HEK293T (cell line): ENCODE data around the gene GPR153.

Experiments used
- ARNT ChIP-seq: fragments of 450-650 bp; IDR thresholded peaks from 2 replicates; pipeline ENCODE4 v1.6.1; 2017; ENCODE audit warnings: mild to moderate bottlenecking
- FOXM1 ChIP-seq: fragments of 450-650 bp; IDR thresholded peaks from 2 replicates; pipeline ENCODE4 v1.6.1; 2017; ENCODE audit warnings: mild to moderate bottlenecking, borderline replicate concordance
- SUZ12 ChIP-seq: fragments of 450-650 bp; IDR thresholded peaks from 2 replicates; pipeline ENCODE4 v1.6.1; 2016; ENCODE audit warnings: mild to moderate bottlenecking

DNA sequence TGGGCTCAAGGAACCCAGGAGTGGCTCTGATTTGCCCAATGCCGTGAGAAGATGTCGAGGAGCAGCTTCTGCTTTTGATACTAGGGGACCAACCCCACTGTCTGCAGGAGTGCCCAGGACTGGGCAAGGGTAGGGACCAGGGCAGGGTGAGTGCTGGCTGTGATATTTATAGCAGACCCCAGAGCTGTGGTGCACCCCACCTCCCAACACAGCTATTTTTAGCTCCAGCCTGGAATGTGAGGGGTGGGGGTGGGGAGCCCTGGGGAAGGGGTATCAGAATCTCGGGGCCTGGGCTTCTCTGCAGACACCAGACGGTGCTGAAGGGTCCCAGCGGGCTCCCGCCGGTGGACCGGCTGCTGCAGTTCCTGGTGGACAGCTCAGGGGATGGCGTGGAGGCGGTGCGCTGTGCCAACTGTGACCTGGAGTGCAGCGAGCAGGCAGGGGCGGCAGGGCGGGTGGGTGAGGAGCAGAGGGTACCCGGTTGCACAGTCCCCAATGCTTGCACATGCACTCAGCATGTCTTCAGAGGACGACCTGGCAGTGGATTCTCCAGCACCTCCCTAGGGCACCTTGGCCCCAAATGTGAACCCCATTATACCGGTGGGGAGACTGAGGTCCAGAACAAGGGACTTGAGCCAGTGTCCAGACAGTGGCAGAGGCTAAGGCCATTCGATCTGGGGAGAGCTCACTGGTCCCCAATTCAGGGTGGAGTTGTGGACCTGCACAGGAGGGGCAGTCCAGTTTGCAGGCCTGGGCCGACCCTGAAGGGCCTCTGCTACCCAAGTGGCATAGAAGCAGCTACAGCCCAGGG is 53.6 kb downstream of the GPR153 start:
- TF ChIP-seq ARNT (no peak), SUZ12 (no peak), FOXM1 (no peak)
